ENCODE results near the gene ZNF562.

DNA sequence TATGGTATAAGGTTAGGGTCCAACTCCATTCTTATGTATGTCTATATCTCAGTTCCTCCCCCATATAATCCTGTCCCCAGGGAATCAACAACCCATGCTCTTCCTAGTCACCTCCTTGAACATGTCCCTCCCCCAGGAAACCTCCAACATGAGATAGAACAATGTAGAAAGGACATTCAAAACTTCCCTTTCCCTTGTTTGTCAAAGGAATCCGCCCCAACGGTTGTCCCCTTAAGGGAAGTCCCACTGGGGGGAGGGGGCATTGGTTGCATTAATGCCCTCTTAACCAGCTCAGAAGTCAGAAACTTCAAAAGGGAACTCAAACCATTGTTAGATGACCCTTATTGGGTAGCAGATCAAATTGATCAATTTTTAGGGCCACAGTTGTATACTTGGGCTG lies 47.0 kb downstream of the ZNF562 start:
- TF ChIP-seq CREB1 (CRISPR knock-in tag; IDR thresholded peaks at IDR 0.05) (no peak), ELF4 (CRISPR knock-in tag; IDR thresholded peaks at IDR 0.05; ENCODE audit: low read depth) (no peak), SP1 (CRISPR knock-in tag; conservative IDR thresholded peaks at IDR 0.05) (no peak)
- TF ChIP-seq, protein P1, sequence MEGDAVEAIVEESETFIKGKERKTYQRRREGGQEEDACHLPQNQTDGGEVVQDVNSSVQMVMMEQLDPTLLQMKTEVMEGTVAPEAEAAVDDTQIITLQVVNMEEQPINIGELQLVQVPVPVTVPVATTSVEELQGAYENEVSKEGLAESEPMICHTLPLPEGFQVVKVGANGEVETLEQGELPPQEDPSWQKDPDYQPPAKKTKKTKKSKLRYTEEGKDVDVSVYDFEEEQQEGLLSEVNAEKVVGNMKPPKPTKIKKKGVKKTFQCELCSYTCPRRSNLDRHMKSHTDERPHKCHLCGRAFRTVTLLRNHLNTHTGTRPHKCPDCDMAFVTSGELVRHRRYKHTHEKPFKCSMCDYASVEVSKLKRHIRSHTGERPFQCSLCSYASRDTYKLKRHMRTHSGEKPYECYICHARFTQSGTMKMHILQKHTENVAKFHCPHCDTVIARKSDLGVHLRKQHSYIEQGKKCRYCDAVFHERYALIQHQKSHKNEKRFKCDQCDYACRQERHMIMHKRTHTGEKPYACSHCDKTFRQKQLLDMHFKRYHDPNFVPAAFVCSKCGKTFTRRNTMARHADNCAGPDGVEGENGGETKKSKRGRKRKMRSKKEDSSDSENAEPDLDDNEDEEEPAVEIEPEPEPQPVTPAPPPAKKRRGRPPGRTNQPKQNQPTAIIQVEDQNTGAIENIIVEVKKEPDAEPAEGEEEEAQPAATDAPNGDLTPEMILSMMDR (IDR thresholded peaks at IDR 0.05): no peak
- TF ChIP-seq, protein P2, sequence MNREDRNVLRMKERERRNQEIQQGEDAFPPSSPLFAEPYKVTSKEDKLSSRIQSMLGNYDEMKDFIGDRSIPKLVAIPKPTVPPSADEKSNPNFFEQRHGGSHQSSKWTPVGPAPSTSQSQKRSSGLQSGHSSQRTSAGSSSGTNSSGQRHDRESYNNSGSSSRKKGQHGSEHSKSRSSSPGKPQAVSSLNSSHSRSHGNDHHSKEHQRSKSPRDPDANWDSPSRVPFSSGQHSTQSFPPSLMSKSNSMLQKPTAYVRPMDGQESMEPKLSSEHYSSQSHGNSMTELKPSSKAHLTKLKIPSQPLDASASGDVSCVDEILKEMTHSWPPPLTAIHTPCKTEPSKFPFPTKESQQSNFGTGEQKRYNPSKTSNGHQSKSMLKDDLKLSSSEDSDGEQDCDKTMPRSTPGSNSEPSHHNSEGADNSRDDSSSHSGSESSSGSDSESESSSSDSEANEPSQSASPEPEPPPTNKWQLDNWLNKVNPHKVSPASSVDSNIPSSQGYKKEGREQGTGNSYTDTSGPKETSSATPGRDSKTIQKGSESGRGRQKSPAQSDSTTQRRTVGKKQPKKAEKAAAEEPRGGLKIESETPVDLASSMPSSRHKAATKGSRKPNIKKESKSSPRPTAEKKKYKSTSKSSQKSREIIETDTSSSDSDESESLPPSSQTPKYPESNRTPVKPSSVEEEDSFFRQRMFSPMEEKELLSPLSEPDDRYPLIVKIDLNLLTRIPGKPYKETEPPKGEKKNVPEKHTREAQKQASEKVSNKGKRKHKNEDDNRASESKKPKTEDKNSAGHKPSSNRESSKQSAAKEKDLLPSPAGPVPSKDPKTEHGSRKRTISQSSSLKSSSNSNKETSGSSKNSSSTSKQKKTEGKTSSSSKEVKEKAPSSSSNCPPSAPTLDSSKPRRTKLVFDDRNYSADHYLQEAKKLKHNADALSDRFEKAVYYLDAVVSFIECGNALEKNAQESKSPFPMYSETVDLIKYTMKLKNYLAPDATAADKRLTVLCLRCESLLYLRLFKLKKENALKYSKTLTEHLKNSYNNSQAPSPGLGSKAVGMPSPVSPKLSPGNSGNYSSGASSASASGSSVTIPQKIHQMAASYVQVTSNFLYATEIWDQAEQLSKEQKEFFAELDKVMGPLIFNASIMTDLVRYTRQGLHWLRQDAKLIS (CRISPR knock-in tag; IDR thresholded peaks at IDR 0.05; ENCODE audit: borderline replicate concordance): no peak
